RWPE2 (cell line): ENCODE measurements around the gene CRISPLD2.

ENCODE experiments used
- ATAC-seq: fragments of 200-7000 bp; cut with Tn5 transposase; 3 replicates; pipeline ENCODE4 v1.9.1; 2021; ENCODE audit warnings: low read depth
- DNase-seq: peaks from one replicate; pipeline ENCODE4 v3.0.0-alpha.2; 2020; ENCODE audit warnings: low spot score
- H3K27ac ChIP-seq: fragments of 450-650 bp; 2 replicates; pipeline ENCODE4 v1.5.1; 2017; ENCODE audit warnings: mild to moderate bottlenecking; ENCODE audit not compliant: poor library complexity, severe bottlenecking
- H3K27me3 ChIP-seq: fragments of 250-450 bp; sonication (Bioruptor Pico); 2 replicates; pipeline ENCODE4 v1.5.1; 2021; ENCODE audit warnings: mild to moderate bottlenecking, moderate library complexity; ENCODE audit not compliant: insufficient read depth, poor library complexity, severe bottlenecking
- H3K36me3 ChIP-seq: fragments of 250-450 bp; sonication (Bioruptor Pico); 2 replicates; pipeline ENCODE4 v1.5.1; 2020; ENCODE audit warnings: low read depth, mild to moderate bottlenecking, moderate library complexity
- H3K4me1 ChIP-seq: fragments of 250-450 bp; sonication (Bioruptor Pico); 2 replicates; pipeline ENCODE4 v1.5.1; 2021; ENCODE audit warnings: mild to moderate bottlenecking, moderate library complexity; ENCODE audit not compliant: insufficient read depth, poor library complexity, severe bottlenecking
- H3K4me3 ChIP-seq: fragments of 250-450 bp; sonication (Bioruptor Pico); 2 replicates; pipeline ENCODE4 v1.5.1; 2021; ENCODE audit warnings: mild to moderate bottlenecking, moderate library complexity; ENCODE audit not compliant: severe bottlenecking
- H3K9me3 ChIP-seq: fragments of 250-450 bp; sonication (Bioruptor Pico); 2 replicates; pipeline ENCODE4 v1.5.1; 2021; ENCODE audit warnings: mild to moderate bottlenecking, moderate library complexity; ENCODE audit not compliant: severe bottlenecking
- CTCF ChIP-seq: fragments of 450-650 bp; IDR thresholded peaks from one replicate; pipeline ENCODE4 v1.5.1; 2017; ENCODE audit warnings: mild to moderate bottlenecking, moderate library complexity; ENCODE audit not compliant: poor library complexity, severe bottlenecking

The CRISPLD2 gene

GRCh38 chr16:84789431-84789830, 30.4 kb upstream of the CRISPLD2 start:
- H3K27ac ChIP-seq = no peak overlapping the region
- TF ChIP-seq CTCF = no peak
- H3K9me3 ChIP-seq = no peaks in the 10 kb centered on the region
- no peak for ATAC-seq
- no peak for DNase-seq
- H3K4me3 ChIP-seq = no peak overlapping the region
- H3K4me1 ChIP-seq = no peaks in the 10 kb centered on the region
- H3K27me3 ChIP-seq = no peaks in the 10 kb centered on the region
- H3K36me3 ChIP-seq = no peaks in the 10 kb centered on the region

GRCh38 chr16:84790301-84790700, 29.5 kb upstream of the CRISPLD2 start:
- H3K36me3 ChIP-seq = no peaks in the 10 kb centered on the region
- no peaks in the 10 kb centered on the region for H3K4me1 ChIP-seq
- no peaks in the 10 kb centered on the region for H3K27me3 ChIP-seq
- ATAC-seq (no peak), DNase-seq (no peak)
- H3K27ac ChIP-seq = no peak overlapping the region
- H3K4me3 ChIP-seq = no peak overlapping the region
- TF ChIP-seq CTCF = no peak
- H3K9me3 ChIP-seq = no peaks in the 10 kb centered on the region

GRCh38 chr16:84791088-84791487, 28.7 kb upstream of the CRISPLD2 start:
- no peak for DNase-seq
- no peaks in the 10 kb centered on the region for H3K9me3 ChIP-seq
- no peak overlapping the region for H3K27ac ChIP-seq
- no peak for TF ChIP-seq CTCF
- no peaks in the 10 kb centered on the region for H3K36me3 ChIP-seq
- no peak for ATAC-seq
- H3K27me3 ChIP-seq = no peaks in the 10 kb centered on the region
- no peak overlapping the region for H3K4me3 ChIP-seq
- no peaks in the 10 kb centered on the region for H3K4me1 ChIP-seq

- H3K9me3 ChIP-seq = no peaks in the 10 kb centered on the region
- no peaks in the 10 kb centered on the region for H3K27me3 ChIP-seq
- no peak for DNase-seq
- ATAC-seq = no peak
- TF ChIP-seq CTCF = no peak
- H3K4me3 ChIP-seq = no peak overlapping the region
- H3K36me3 ChIP-seq = no peaks in the 10 kb centered on the region
- no peaks in the 10 kb centered on the region for H3K4me1 ChIP-seq
- no peak overlapping the region for H3K27ac ChIP-seq
Observed at GRCh38 chr16:84791501-84791900, 28.3 kb upstream of the CRISPLD2 start.

GRCh38 chr16:84794186-84794585, 25.6 kb upstream of the CRISPLD2 start:
- Histone ChIP-seq H3K4me3 (no peak overlapping the region), H3K27ac (no peak overlapping the region), H3K4me1 (no peaks in the 10 kb centered on the region), H3K27me3 (no peaks in the 10 kb centered on the region), H3K9me3 (no peaks in the 10 kb centered on the region), H3K36me3 (no peaks in the 10 kb centered on the region)
- ATAC-seq (no peak), DNase-seq (no peak)
- no peak for TF ChIP-seq CTCF
